Germinal center (tissue), 1 donor: Measurements from ENCODE around the gene C15orf62.

ENCODE experiments used
- DNase-seq: peaks from one replicate; pipeline ENCODE4 v3.0.0; 2012; ENCODE audit warnings: mixed read lengths, low spot score

C15orf62 gene

GRCh38 chr15:40769274-40770146 is at the start of gene C15orf62:
Gene C15orf62 (plus strand): TSS chr15:40769980. CDS start chr15:40770496, 516 bp downstream.
- DNase-seq = peak; percentile 87

- DNase-seq = no peak
These were observed 48.1 kb upstream of the C15orf62 start for GRCh38 chr15:40721701-40722100.

- no peak for DNase-seq
These were observed 47.4 kb upstream of the C15orf62 start for GRCh38 chr15:40722354-40722753.

GRCh38 chr15:40722934-40723333 is 46.8 kb upstream of the C15orf62 start:
- DNase-seq = no peak

- DNase-seq = no peak
These were observed 45.9 kb upstream of the C15orf62 start for GRCh38 chr15:40723919-40724318.

- no peak for DNase-seq
These were observed 38.7 kb upstream of the C15orf62 start for GRCh38 chr15:40731034-40731433.

- no peak for DNase-seq
These were observed 33.2 kb upstream of the C15orf62 start for GRCh38 chr15:40736575-40736974.

GRCh38 chr15:40737048-40737447 is 32.7 kb upstream of the C15orf62 start:
- DNase-seq = no peak

- DNase-seq = no peak
These were observed 30.7 kb upstream of the C15orf62 start for GRCh38 chr15:40739047-40739446.

- no peak for DNase-seq
These were observed 29.9 kb upstream of the C15orf62 start for GRCh38 chr15:40739854-40740253.

GRCh38 chr15:40743485-40743901 is 26.3 kb upstream of the C15orf62 start:
- no peak for DNase-seq

GRCh38 chr15:40743921-40744814 is 25.6 kb upstream of the C15orf62 start:
- DNase-seq = no peak

- no peak for DNase-seq
These were observed 25.0 kb upstream of the C15orf62 start for GRCh38 chr15:40744815-40745152.

GRCh38 chr15:40746916-40747418 is 22.8 kb upstream of the C15orf62 start:
- DNase-seq = no peak

GRCh38 chr15:40747685-40748631 is 21.8 kb upstream of the C15orf62 start:
- DNase-seq = no peak

- no peak for DNase-seq
These were observed 20.6 kb upstream of the C15orf62 start for GRCh38 chr15:40749151-40749630.

GRCh38 chr15:40750885-40751284 is 18.9 kb upstream of the C15orf62 start:
- DNase-seq = no peak

- DNase-seq = no peak
These were observed 18.0 kb upstream of the C15orf62 start for GRCh38 chr15:40751745-40752144.

- DNase-seq = peak; percentile 24
These were observed 15.3 kb upstream of the C15orf62 start for GRCh38 chr15:40754574-40754882.

GRCh38 chr15:40754883-40755811 is 14.6 kb upstream of the C15orf62 start, which contains the start of gene RMDN3:
Gene RMDN3 (minus strand): TSS chr15:40755254. CDS start chr15:40754783, 471 bp downstream.
- DNase-seq = peak; percentile 92
